Astrocyte (in vitro differentiated cells and primary cell): Measurements from ENCODE around the gene ADORA2A. TPM values are rescaled to one million over a fixed set of nuclear protein-coding genes. Genes with fewer than 3 reads are reported as not detected.
A peak's percentile ranks its signal among the peaks of the same experiment; 100 is the strongest.

Source experiments
- DNase-seq: peaks from one replicate; pipeline ENCODE4 v3.0.0-alpha.2; 2010; ENCODE audit warnings: low read depth
- FAIRE-seq: peaks from 2 replicates; lab custom pipeline; 2011; peaks lifted over from hg19 to GRCh38; lab: Jason Lieb, UNC
- H2AFZ ChIP-seq: 2 replicates; pipeline ENCODE4 v1.6.0; 2012; ENCODE audit warnings: low read depth, low read length, inconsistent platforms
- H3K27ac ChIP-seq: 2 replicates; pipeline ENCODE4 v1.5.1; 2011; ENCODE audit warnings: low read depth, low read length, inconsistent platforms
- H3K27me3 ChIP-seq: 2 replicates; pipeline ENCODE4 v1.6.0; 2011; ENCODE audit warnings: low read length, inconsistent platforms; ENCODE audit not compliant: insufficient read depth
- H3K36me3 ChIP-seq: 2 replicates; pipeline ENCODE4 v1.5.1; 2011; ENCODE audit warnings: low read length, inconsistent platforms; ENCODE audit not compliant: insufficient read depth
- H3K4me1 ChIP-seq: 2 replicates; pipeline ENCODE4 v1.5.1; 2011; ENCODE audit warnings: low read length, inconsistent platforms; ENCODE audit not compliant: insufficient read depth
- H3K4me2 ChIP-seq: 2 replicates; pipeline ENCODE4 v1.6.0; 2012; ENCODE audit warnings: low read length, inconsistent platforms
- H3K4me3 ChIP-seq: 2 replicates; pipeline ENCODE4 v1.5.1; 2011; ENCODE audit warnings: low read depth, mild to moderate bottlenecking, low read length, inconsistent platforms; ENCODE audit not compliant: insufficient read depth
- H3K79me2 ChIP-seq: 2 replicates; pipeline ENCODE4 v1.6.0; 2012; ENCODE audit warnings: mild to moderate bottlenecking, low read length, inconsistent platforms; ENCODE audit not compliant: insufficient read depth
- H3K9ac ChIP-seq: 2 replicates; pipeline ENCODE4 v1.6.0; 2012; ENCODE audit warnings: mild to moderate bottlenecking, low read length, inconsistent platforms
- H3K9me3 ChIP-seq: 2 replicates; pipeline ENCODE4 v1.5.1; 2012; ENCODE audit warnings: low read depth, mild to moderate bottlenecking, low read length, inconsistent platforms; ENCODE audit not compliant: insufficient read depth
- H4K20me1 ChIP-seq: 2 replicates; pipeline ENCODE4 v1.6.0; 2012; ENCODE audit warnings: low read length, inconsistent platforms; ENCODE audit not compliant: insufficient read depth
- H3K27ac Mint-ChIP-seq: one replicate; pipeline ENCODE4 v1.8.0; 2021; ENCODE audit warnings: mild to moderate bottlenecking, mixed read lengths; ENCODE audit not compliant: unreplicated experiment
- H3K27me3 Mint-ChIP-seq: one replicate; pipeline ENCODE4 v1.8.0; 2021; ENCODE audit warnings: low read depth, mixed read lengths; ENCODE audit not compliant: unreplicated experiment
- H3K36me3 Mint-ChIP-seq: one replicate; pipeline ENCODE4 v1.8.0; 2021; ENCODE audit warnings: low read depth, mixed read lengths; ENCODE audit not compliant: unreplicated experiment
- H3K4me1 Mint-ChIP-seq: one replicate; pipeline ENCODE4 v1.8.0; 2021; ENCODE audit warnings: low read depth, mixed read lengths; ENCODE audit not compliant: unreplicated experiment
- H3K4me3 Mint-ChIP-seq: one replicate; pipeline ENCODE4 v1.8.0; 2021; ENCODE audit warnings: mild to moderate bottlenecking, moderate library complexity, mixed read lengths; ENCODE audit not compliant: unreplicated experiment
- H3K9me3 Mint-ChIP-seq: one replicate; pipeline ENCODE4 v1.8.0; 2021; ENCODE audit warnings: mild to moderate bottlenecking, mixed read lengths; ENCODE audit not compliant: unreplicated experiment
- CTCF ChIP-seq: IDR thresholded peaks from 2 replicates; pipeline ENCODE4 v1.5.1; 2011; ENCODE audit warnings: low read depth, mild to moderate bottlenecking, inconsistent platforms, low read length, moderate library complexity; ENCODE audit not compliant: insufficient read depth
- EZH2 ChIP-seq: IDR thresholded peaks from 2 replicates; pipeline ENCODE4 v1.6.1; 2012; ENCODE audit warnings: mild to moderate bottlenecking, low read length, inconsistent platforms; ENCODE audit not compliant: insufficient read depth
- total RNA-seq: library from RNA; stranded (reverse); gene quantifications from 2 replicates; pipeline ENCODE4 v1.2.1, GENCODE V29; 2021

ADORA2A gene
- total RNA-seq, 1 donor from 2014 or later, result 3.9 TPM

- H3K9me3 ChIP-seq, result no peaks in the 10 kb centered on the region
- peak overlapping the region; percentile 77 for H3K27ac Mint-ChIP-seq
- H3K9ac ChIP-seq, result no peak overlapping the region
- H3K4me3 ChIP-seq, result no peak overlapping the region
- no peak overlapping the region for H3K4me2 ChIP-seq
- H3K4me1 ChIP-seq, result peaks cover 2% of the 10 kb centered on the region
- H3K4me3 Mint-ChIP-seq, result peak overlapping the region; percentile 69
- H3K27me3 Mint-ChIP-seq, result peaks cover 23% of the 10 kb centered on the region
- peaks cover 3% of the 10 kb centered on the region for H4K20me1 ChIP-seq
- H2AFZ ChIP-seq, result no peak overlapping the region
- no peak overlapping the region for H3K27ac ChIP-seq
- no peaks in the 10 kb centered on the region for H3K36me3 ChIP-seq
- H3K9me3 Mint-ChIP-seq, result no peaks in the 10 kb centered on the region
- H3K79me2 ChIP-seq, result no peaks in the 10 kb centered on the region
- peaks cover 9% of the 10 kb centered on the region for H3K27me3 ChIP-seq
- no peaks in the 10 kb centered on the region for H3K4me1 Mint-ChIP-seq
- no peaks in the 10 kb centered on the region for H3K36me3 Mint-ChIP-seq
- TF ChIP-seq CTCF (no peak), EZH2 (no peak)
- no peak for DNase-seq
- no peak for FAIRE-seq
Observed at GRCh38 chr22:24422102-24422665, 5.2 kb upstream of the ADORA2A start.

- peaks cover 2% of the 10 kb centered on the region for H3K4me1 ChIP-seq
- no peak for TF ChIP-seq EZH2
- no peak for TF ChIP-seq CTCF
- no peaks in the 10 kb centered on the region for H3K9me3 ChIP-seq
- peak overlapping the region; percentile 83 for H3K4me2 ChIP-seq
- Mint-ChIP-seq H3K4me3 (peak overlapping the region; percentile 64), H3K36me3 (peaks cover 2% of the 10 kb centered on the region), H3K27ac (no peak overlapping the region), H3K4me1 (no peaks in the 10 kb centered on the region), H3K27me3 (peaks cover 27% of the 10 kb centered on the region), H3K9me3 (no peaks in the 10 kb centered on the region)
- peaks cover 9% of the 10 kb centered on the region for H3K27me3 ChIP-seq
- FAIRE-seq (no peak), DNase-seq (no peak)
- H3K9ac ChIP-seq, result peak overlapping the region; percentile 54
- no peaks in the 10 kb centered on the region for H3K79me2 ChIP-seq
- no peaks in the 10 kb centered on the region for H3K36me3 ChIP-seq
- no peak overlapping the region for H3K4me3 ChIP-seq
- peak overlapping the region; percentile 71 for H2AFZ ChIP-seq
- H3K27ac ChIP-seq, result no peak overlapping the region
- peaks cover 3% of the 10 kb centered on the region for H4K20me1 ChIP-seq
Observed at GRCh38 chr22:24423519-24424000, 3.8 kb upstream of the ADORA2A start.
